Stimulated activated naive CD8-positive, alpha-beta T cell treated with anti-CD3 and anti-CD28 coated beads, Interleukin-15, amount 100 ng/mL, for 72 hours (primary cell): Measurements from ENCODE around the gene ALOX15B.

Experiments used
- ATAC-seq: fragments of 150-1000 bp; cut with Tn5 transposase; 2 replicates; pipeline ENCODE4 v1.10.0; 2021; ENCODE audit warnings: mild to moderate bottlenecking, moderate library complexity
- DNase-seq, 2 donors: peaks; one replicate each; pipeline ENCODE4 v3.0.0; 2021 to 2022
- H3K27ac Mint-ChIP-seq, 2 donors: one replicate each; pipeline ENCODE4 v1.8.0; 2022; ENCODE audit warnings: mild to moderate bottlenecking in 2 of 2, mixed read lengths in 2 of 2, moderate library complexity in 2 of 2
- H3K27me3 Mint-ChIP-seq: one replicate; pipeline ENCODE4 v1.8.0; 2022; ENCODE audit warnings: mixed read lengths
- H3K4me1 Mint-ChIP-seq: one replicate; pipeline ENCODE4 v1.8.0; 2022; ENCODE audit warnings: mild to moderate bottlenecking, mixed read lengths
- H3K4me3 Mint-ChIP-seq, 2 donors: one replicate each; pipeline ENCODE4 v1.8.0; 2022; ENCODE audit warnings: mild to moderate bottlenecking in 2 of 2, mixed read lengths in 2 of 2, moderate library complexity in 1 of 2
- H3K9me3 Mint-ChIP-seq, 2 donors: one replicate each; pipeline ENCODE4 v1.8.0; 2022; ENCODE audit warnings: mixed read lengths in 2 of 2

ALOX15B gene

GRCh38 chr17:8005967-8006730, 32.7 kb upstream of the ALOX15B start:
- DNase-seq = no peak
- peak; percentile 31 for ATAC-seq
- Mint-ChIP-seq H3K27me3 (peaks cover 38% of the 10 kb centered on the region), H3K4me3 (no peak overlapping the region), H3K9me3 (no peaks in the 10 kb centered on the region), H3K4me1 (peaks cover 9% of the 10 kb centered on the region), H3K27ac (no peak overlapping the region)

GRCh38 chr17:8006836-8007680, 31.8 kb upstream of the ALOX15B start:
- ATAC-seq (no peak), DNase-seq (no peak)
- H3K27me3 Mint-ChIP-seq = peaks cover 29% of the 10 kb centered on the region
- H3K27ac Mint-ChIP-seq = no peak overlapping the region
- peaks cover 6% of the 10 kb centered on the region for H3K4me1 Mint-ChIP-seq
- no peaks in the 10 kb centered on the region for H3K9me3 Mint-ChIP-seq
- no peak overlapping the region for H3K4me3 Mint-ChIP-seq

GRCh38 chr17:8007836-8008235, 31.0 kb upstream of the ALOX15B start:
- peaks cover 23% of the 10 kb centered on the region for H3K27me3 Mint-ChIP-seq
- ATAC-seq = no peak
- H3K4me1 Mint-ChIP-seq = no peaks in the 10 kb centered on the region
- H3K9me3 Mint-ChIP-seq = no peaks in the 10 kb centered on the region
- no peak overlapping the region for H3K27ac Mint-ChIP-seq
- DNase-seq = no peak
- no peak overlapping the region for H3K4me3 Mint-ChIP-seq

- H3K27ac Mint-ChIP-seq = no peak overlapping the region
- H3K27me3 Mint-ChIP-seq = peaks cover 33% of the 10 kb centered on the region
- ATAC-seq (no peak), DNase-seq (no peak)
- H3K9me3 Mint-ChIP-seq = no peaks in the 10 kb centered on the region
- H3K4me1 Mint-ChIP-seq = peaks cover 21% of the 10 kb centered on the region
- H3K4me3 Mint-ChIP-seq = no peak overlapping the region
Observed at GRCh38 chr17:8012045-8012580, 26.7 kb upstream of the ALOX15B start.

- ATAC-seq (no peak), DNase-seq (no peak)
Observed at GRCh38 chr17:8012996-8013640, 25.7 kb upstream of the ALOX15B start.

GRCh38 chr17:8013731-8014557, 24.9 kb upstream of the ALOX15B start:
- Mint-ChIP-seq H3K4me1 (peaks cover 27% of the 10 kb centered on the region), H3K27me3 (peaks cover 46% of the 10 kb centered on the region), H3K4me3 (no peak overlapping the region), H3K27ac (no peak overlapping the region), H3K9me3 (no peaks in the 10 kb centered on the region)
- ATAC-seq (no peak), DNase-seq (no peak)

More at GRCh38 chr17:8012996-8013640, 25.7 kb upstream of the ALOX15B start:
- Mint-ChIP-seq H3K27me3 (peaks cover 38% of the 10 kb centered on the region), H3K4me1 (peaks cover 26% of the 10 kb centered on the region), H3K9me3 (no peaks in the 10 kb centered on the region), H3K27ac (no peak overlapping the region), H3K4me3 (no peak overlapping the region)

- no peaks in the 10 kb centered on the region for H3K9me3 Mint-ChIP-seq
- peaks cover 31% of the 10 kb centered on the region for H3K4me1 Mint-ChIP-seq
- no peak overlapping the region for H3K4me3 Mint-ChIP-seq
- H3K27ac Mint-ChIP-seq = no peak overlapping the region
- ATAC-seq (no peak), DNase-seq (no peak)
- peaks cover 46% of the 10 kb centered on the region for H3K27me3 Mint-ChIP-seq
Observed at GRCh38 chr17:8014558-8014850, 24.4 kb upstream of the ALOX15B start.

- Mint-ChIP-seq H3K27me3 (peaks cover 46% of the 10 kb centered on the region), H3K4me3 (peak overlapping the region in 1 of 2 donors; percentile 18), H3K4me1 (peaks cover 35% of the 10 kb centered on the region), H3K27ac (no peak overlapping the region), H3K9me3 (no peaks in the 10 kb centered on the region)
- ATAC-seq = no peak
- DNase-seq = no peak
Observed at GRCh38 chr17:8015236-8015956, 23.5 kb upstream of the ALOX15B start.

DNA sequence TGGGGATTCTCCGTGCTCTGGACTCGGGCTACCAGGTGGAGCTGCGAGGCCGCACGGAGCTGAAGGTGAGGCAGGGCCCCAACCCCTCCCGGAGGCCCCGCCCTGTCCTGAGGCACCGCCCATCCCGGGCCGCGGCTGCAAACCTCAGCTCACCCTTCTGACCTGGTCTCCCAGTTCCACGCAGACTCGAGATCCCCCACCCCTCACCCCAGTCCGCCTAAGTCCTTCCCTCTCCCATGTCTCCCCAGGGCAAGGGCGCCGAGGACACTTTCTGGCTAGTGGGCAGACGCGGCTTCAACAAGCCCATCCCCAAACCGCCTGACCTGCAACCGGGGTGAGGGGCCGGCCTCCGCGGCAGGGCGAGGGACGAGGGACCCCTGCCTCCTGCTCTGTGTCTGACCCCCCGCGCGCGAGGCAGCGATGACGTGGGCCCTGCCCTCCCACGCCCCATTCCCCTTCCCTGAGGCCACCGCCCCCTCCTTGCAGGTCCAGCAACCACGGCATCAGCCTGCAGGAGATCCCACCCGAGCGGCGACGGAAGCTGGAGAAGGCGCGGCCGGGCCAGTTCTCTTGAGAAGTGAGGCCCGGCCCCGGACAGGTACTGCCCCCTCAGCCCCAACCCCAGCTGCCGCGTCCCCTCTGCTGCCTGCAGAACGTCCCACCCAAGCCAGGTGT, 22.8 kb upstream of the ALOX15B start:
- H3K27me3 Mint-ChIP-seq = peaks cover 46% of the 10 kb centered on the region
- H3K4me1 Mint-ChIP-seq = peaks cover 35% of the 10 kb centered on the region
- DNase-seq (no peak), ATAC-seq (peak; percentile 42)
- peak overlapping the region; percentile 78 to 88 for H3K4me3 Mint-ChIP-seq
- no peak overlapping the region for H3K27ac Mint-ChIP-seq
- H3K9me3 Mint-ChIP-seq = no peaks in the 10 kb centered on the region

GRCh38 chr17:8016632-8017424, 22.0 kb upstream of the ALOX15B start:
- Mint-ChIP-seq H3K4me3 (peak overlapping the region; percentile 78 to 88), H3K27ac (peak overlapping the region in 1 of 2 donors; percentile 75), H3K4me1 (peaks cover 35% of the 10 kb centered on the region), H3K9me3 (no peaks in the 10 kb centered on the region), H3K27me3 (peaks cover 50% of the 10 kb centered on the region)
- peak; percentile 59 to 67 for DNase-seq
- peak; percentile 86 for ATAC-seq

- ATAC-seq = no peak
- H3K4me1 Mint-ChIP-seq = peaks cover 32% of the 10 kb centered on the region
- H3K9me3 Mint-ChIP-seq = no peaks in the 10 kb centered on the region
- peaks cover 55% of the 10 kb centered on the region for H3K27me3 Mint-ChIP-seq
- no peak for DNase-seq
- no peak overlapping the region for H3K27ac Mint-ChIP-seq
- no peak overlapping the region for H3K4me3 Mint-ChIP-seq
Observed at GRCh38 chr17:8018436-8018835, 20.4 kb upstream of the ALOX15B start.

DNA sequence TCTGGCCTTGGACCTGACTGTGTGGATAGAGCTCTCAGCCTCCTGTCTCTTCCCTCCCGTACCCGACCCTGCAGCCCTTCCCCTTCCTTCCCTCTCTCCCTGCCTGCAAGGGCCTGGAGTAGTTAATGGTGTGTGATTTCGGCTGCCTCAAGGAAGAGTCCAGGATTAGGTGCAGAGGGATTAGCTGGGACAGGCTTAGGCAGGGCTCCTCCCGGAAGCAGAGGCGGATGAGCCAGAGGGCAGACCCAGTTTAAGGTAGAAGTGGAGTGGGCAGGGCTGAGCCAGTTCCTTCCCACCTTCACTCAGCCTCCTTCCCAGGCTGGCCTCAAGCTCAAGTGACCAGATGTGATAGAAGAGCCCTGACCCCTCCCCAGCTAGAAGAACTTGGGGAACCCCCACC, 19.7 kb upstream of the ALOX15B start:
- DNase-seq (no peak), ATAC-seq (no peak)
- Mint-ChIP-seq H3K4me1 (peaks cover 26% of the 10 kb centered on the region), H3K27me3 (peaks cover 48% of the 10 kb centered on the region), H3K27ac (no peak overlapping the region), H3K4me3 (no peak overlapping the region), H3K9me3 (no peaks in the 10 kb centered on the region)
